HCT116 (cell line): ENCODE data around the gene SLC5A5. TPM values are rescaled to one million over a fixed set of nuclear protein-coding genes. Genes with fewer than 3 reads are reported as not detected.
A peak's percentile ranks its signal among the peaks of the same experiment; 100 is the strongest.

Experiments used
- ATAC-seq: fragments of 200-7000 bp; cut with Tn5 transposase; 2 replicates; pipeline ENCODE4 v1.9.1; 2020; ENCODE audit warnings: mild to moderate bottlenecking, moderate library complexity
- BruUV-seq: library from RNA; stranded (reverse); fragments of 400-500 nt; replicated peaks from 2 replicates; lab custom pipeline; 2021; lab: Mats Ljungman, UMichigan
- CTCF ChIA-PET: fragments of 300-600 bp; sonication (Branson Sonifier 250); formaldehyde crosslinking; loops from one replicate; lab custom pipeline; 2021; ENCODE audit warnings: antibody characterized with exemption; lab: Charles Lee
- POLR2A ChIA-PET: fragments of 300-600, 350-600 bp; sonication (Branson Sonifier 250); formaldehyde crosslinking; loops from one replicate; lab custom pipeline; 2021; ENCODE audit warnings: antibody characterized with exemption; lab: Charles Lee
- RAD21 ChIA-PET, 2 experiments: fragments of 300-600 bp; sonication (Branson Sonifier 250); formaldehyde crosslinking; loops; one replicate each; lab custom pipeline; 2023; ENCODE audit warnings: low total read pairs in 2 of 2; ENCODE audit not compliant: uncharacterized antibody in 2 of 2, unreplicated experiment in 2 of 2, low non-redundant PET in 1 of 2; lab: Charles Lee
- DNase-seq: peaks from one replicate; pipeline ENCODE4 v3.0.0-alpha.2; 2010; ENCODE audit warnings: low read depth, low spot score
- H2AFZ ChIP-seq: fragments of 200-600 bp; shearing (Covaris generic), sonication (generic); 2 replicates; pipeline ENCODE4 v1.6.1; 2017; ENCODE audit warnings: low read depth, mixed run types, mixed read lengths, antibody characterized with exemption, low read length; ENCODE audit not compliant: poor library complexity, severe bottlenecking
- H3K27ac ChIP-seq: 2 replicates; pipeline ENCODE4 v1.5.1; 2012; ENCODE audit warnings: low read depth, low read length
- H3K27me3 ChIP-seq: fragments of 200-600 bp; sonication (generic); 2 replicates; pipeline ENCODE4 v1.6.1; 2016; ENCODE audit warnings: mixed run types, low read length, mixed read lengths; ENCODE audit not compliant: insufficient read depth
- H3K36me3 ChIP-seq, 2 experiments: fragments of 200-500 bp in 1 of 2; fragments of 200-600 bp in 1 of 2; sonication (Bioruptor generic) in 1 of 2; sonication (generic) in 1 of 2; 2 replicates each; pipeline versions ENCODE4 v1.5.1 to v1.6.1; 2014 to 2016; ENCODE audit warnings: low read length in 2 of 2, inconsistent platforms in 1 of 2, mixed read lengths in 1 of 2, mixed run types in 1 of 2; ENCODE audit not compliant: insufficient read depth in 2 of 2, control insufficient read depth in 1 of 2
- H3K4me1 ChIP-seq, 2 experiments: fragments of 200-600 bp in 1 of 2; sonication (generic) in 1 of 2; 2 replicates each; pipeline versions ENCODE4 v1.5.1 to v1.6.1; 2012 to 2017; ENCODE audit warnings: low read length in 2 of 2, inconsistent platforms in 1 of 2, mild to moderate bottlenecking in 1 of 2, mixed read lengths in 1 of 2, mixed run types in 1 of 2, moderate library complexity in 1 of 2; ENCODE audit not compliant: insufficient read depth in 2 of 2, control insufficient read depth in 1 of 2
- H3K4me2 ChIP-seq: fragments of 200-600 bp; sonication (generic); 2 replicates; pipeline ENCODE4 v1.6.1; 2017; ENCODE audit warnings: mixed run types, low read length, mixed read lengths
- H3K4me3 ChIP-seq, 2 experiments: fragments of 200-600 bp in 1 of 2; sonication (generic) in 1 of 2; replicated peaks in 1 of 2; 2 replicates each; pipeline ENCODE4 v1.5.1; 2011 to 2016; ENCODE audit warnings: low read length in 2 of 2, control low read depth in 1 of 2, low read depth in 1 of 2, mild to moderate bottlenecking in 1 of 2, mixed read lengths in 1 of 2, mixed run types in 1 of 2
- H3K79me2 ChIP-seq: fragments of 200-600 bp; sonication (generic); 2 replicates; pipeline ENCODE4 v1.6.1; 2017; ENCODE audit warnings: mild to moderate bottlenecking, mixed run types, low read length, moderate library complexity, mixed read lengths; ENCODE audit not compliant: insufficient read depth
- H3K9ac ChIP-seq: fragments of 200-600 bp; sonication (generic); 2 replicates; pipeline ENCODE4 v1.6.1; 2016; ENCODE audit warnings: low read length, mixed read lengths
- H3K9me2 ChIP-seq: fragments of 200-600 bp; sonication (generic), shearing (Covaris generic); 2 replicates; pipeline ENCODE4 v1.6.1; 2017; ENCODE audit warnings: mixed run types, mild to moderate bottlenecking, moderate library complexity; ENCODE audit not compliant: insufficient read depth
- H3K9me3 ChIP-seq, 2 experiments: fragments of 200-500 bp in 1 of 2; fragments of 200-600 bp in 1 of 2; sonication (Bioruptor generic) in 1 of 2; sonication (generic) in 1 of 2; 2 replicates each; pipeline ENCODE4 v1.6.1; 2014 to 2017; ENCODE audit warnings: low read length in 2 of 2, mixed read lengths in 2 of 2, inconsistent platforms in 1 of 2, low read depth in 1 of 2, mild to moderate bottlenecking in 1 of 2, mixed run types in 1 of 2, moderate library complexity in 1 of 2; ENCODE audit not compliant: control insufficient read depth in 1 of 2, insufficient read depth in 1 of 2
- H4K20me1 ChIP-seq: fragments of 200-600 bp; sonication (generic), shearing (Covaris generic); 2 replicates; pipeline ENCODE4 v1.6.1; 2017; ENCODE audit warnings: mixed run types, mild to moderate bottlenecking, moderate library complexity; ENCODE audit not compliant: insufficient read depth
- CTCF ChIP-seq, 3 experiments: fragments of 200-600 bp in 1 of 3; sonication (generic) in 1 of 3; IDR thresholded peaks in 2 of 3; conservative IDR thresholded peaks in 1 of 3; 2 replicates each; pipeline ENCODE4 v1.5.1; 2012 to 2017; ENCODE audit warnings: low read depth in 2 of 3, low read length in 2 of 3, antibody characterized with exemption in 1 of 3, borderline replicate concordance in 1 of 3, control low read depth in 1 of 3, mild to moderate bottlenecking in 1 of 3, mixed read lengths in 1 of 3, mixed run types in 1 of 3, moderate library complexity in 1 of 3; ENCODE audit not compliant: insufficient read depth in 1 of 3
- EGR1 ChIP-seq: IDR thresholded peaks from 2 replicates; pipeline ENCODE4 v1.6.1; 2012; ENCODE audit warnings: low read depth
- FOSL1 ChIP-seq: IDR thresholded peaks from 2 replicates; pipeline ENCODE4 v1.6.1; 2012; ENCODE audit warnings: low read depth
- POLR2A ChIP-seq: IDR thresholded peaks from 2 replicates; pipeline ENCODE4 v1.7.0; 2011; ENCODE audit warnings: borderline replicate concordance; ENCODE audit not compliant: insufficient read depth, insufficient read length; ENCODE audit errors: extremely low read depth
- POLR2AphosphoS5 ChIP-seq: IDR thresholded peaks from 2 replicates; pipeline ENCODE4 v1.6.1; 2011; ENCODE audit warnings: mild to moderate bottlenecking, low read depth, low read length, moderate library complexity
- SP1 ChIP-seq: IDR thresholded peaks from 2 replicates; pipeline ENCODE4 v1.6.1; 2012; ENCODE audit warnings: low read depth
- intact Hi-C: fragments of 100-400 bp; cut with micrococcal nuclease; formaldehyde crosslinking; loops from 2 replicates; pipeline ENCODE4 v1.10.0; 2022
- total RNA-seq: library from RNA; stranded (reverse); gene quantifications from one replicate; pipeline ENCODE4 v1.2.1, GENCODE V29; 2021; ENCODE audit not compliant: unreplicated experiment

Gene SLC5A5
- total RNA-seq, 1 experiment from 2014 or later, result 0.59 TPM

- intact Hi-C loops, result no loop called here
- no peaks in the 10 kb centered on the region for H3K79me2 ChIP-seq
- TF ChIP-seq EGR1 (0 out of 2 replicates have a peak, but pooled peaks have one; percentile 33), SP1 (peak; percentile 42; the same call in 1 of the 2 replicates), FOSL1 (no peak), POLR2A (no peak), CTCF (IDR thresholded peaks at IDR 0.05 in 2 of 3, conservative IDR thresholded peaks at IDR 0.05 in 1 of 3; ENCODE audit: borderline replicate concordance in 1 of 3, insufficient read depth in 1 of 3, low read depth in 2 of 3, low read length in 2 of 3) (no peak), POLR2AphosphoS5 (peak; percentile 49)
- H3K36me3 ChIP-seq, result no peaks in the 10 kb centered on the region
- BruUV-seq, result no TSS peak
- H3K4me2 ChIP-seq, result peak overlapping the region; percentile 97
- H3K27ac ChIP-seq, result peak overlapping the region; percentile 97
- ChIA-PET POLR2A (interaction anchor here (0.6 to 2.4 kb wide), 18 partner anchors 11 to 763 kb away, joined by 3 to 37 read pairs (median 4); partner anchors contain the start of genes B3GNT3 and RPL18A), CTCF (interaction anchor here (0.6 to 1.4 kb wide), 13 partner anchors 9 to 390 kb away, joined by 3 to 17 read pairs (median 3); partner anchors contain the start of gene RPL18A), RAD21 (interaction anchor here (0.5 to 1.0 kb wide), 6 partner anchors 12 to 102 kb away, joined by 3 to 7 read pairs (median 4); partner anchors contain the start of genes CCDC124 (in 1 of the 2) and RPL18A (in 1 of the 2))
- H3K27me3 ChIP-seq, result no peaks in the 10 kb centered on the region
- H3K4me3 ChIP-seq, result peak overlapping the region; percentile 66 to 74
- H4K20me1 ChIP-seq, result no peaks in the 10 kb centered on the region
- peak overlapping the region; percentile 77 for H3K9ac ChIP-seq
- peaks cover 15 to 34% of the 10 kb centered on the region in 2 experiments for H3K4me1 ChIP-seq
- ATAC-seq (peak; percentile 85), DNase-seq (peak; percentile 91)
- H3K9me2 ChIP-seq, result no peaks in the 10 kb centered on the region
- no peak overlapping the region for H2AFZ ChIP-seq
- H3K9me3 ChIP-seq, result no peaks in the 10 kb centered on the region
These were observed 41.0 kb upstream of the SLC5A5 start for GRCh38 chr19:17830567-17831418.
